Esophagus muscularis mucosa (tissue), 4 donors: ENCODE data around the gene CGRRF1. TPM values are rescaled to one million over a fixed set of nuclear protein-coding genes. Genes with fewer than 3 reads are reported as not detected.

Source experiments
- DNase-seq: peaks from one replicate; pipeline ENCODE4 v3.0.0-alpha.2; 2017; ENCODE audit errors: extremely low spot score
- H3K27ac ChIP-seq, 4 donors: fragments of 200-600 bp; sonication (generic); replicated peaks in 1 of 4; 1 replicate in 3 of 4; 2 replicates in 1 of 4; pipeline ENCODE4 v1.5.1; 2016 to 2019; ENCODE audit warnings: mild to moderate bottlenecking in 1 of 4
- H3K27me3 ChIP-seq, 4 donors: fragments of 200-600 bp; sonication (generic); one replicate each; pipeline versions ENCODE4 v1.5.1 to v1.6.0; 2016 to 2019
- H3K36me3 ChIP-seq, 4 donors: fragments of 200-600 bp; sonication (generic); one replicate each; pipeline ENCODE4 v1.5.1; 2016 to 2019
- H3K4me1 ChIP-seq, 4 donors: fragments of 200-600 bp; sonication (generic); one replicate each; pipeline ENCODE4 v1.5.1; 2016 to 2019
- H3K4me3 ChIP-seq, 4 donors: fragments of 200-600 bp; sonication (generic); 1 replicate in 2 of 4; 2 replicates in 2 of 4; pipeline ENCODE4 v1.5.1; 2016 to 2019; ENCODE audit warnings: mild to moderate bottlenecking in 4 of 4, moderate library complexity in 1 of 4
- H3K9me3 ChIP-seq, 4 donors: fragments of 200-600 bp; sonication (generic); 1 replicate in 3 of 4; 2 replicates in 1 of 4; pipeline ENCODE4 v1.5.1; 2016 to 2019
- CTCF ChIP-seq, 3 experiments: fragments of 200-600 bp in 2 of 3; fragments of 450-650 bp in 1 of 3; sonication (generic) in 2 of 3; IDR thresholded peaks; one replicate each; pipeline ENCODE4 v1.5.1; 2017 to 2019; ENCODE audit warnings: antibody characterized with exemption in 3 of 3, mild to moderate bottlenecking in 2 of 3, moderate library complexity in 1 of 3
- EP300 ChIP-seq: sonication (generic); formaldehyde crosslinking; IDR thresholded peaks from one replicate; pipeline ENCODE4 v1.6.1; 2017; ENCODE audit warnings: antibody characterized with exemption
- POLR2A ChIP-seq: fragments of 450-650 bp; IDR thresholded peaks from one replicate; pipeline ENCODE4 v1.6.1; 2017; ENCODE audit warnings: antibody characterized with exemption, moderate library complexity, mild to moderate bottlenecking, low read depth
- POLR2AphosphoS5 ChIP-seq, 2 donors: sonication (generic); formaldehyde crosslinking; IDR thresholded peaks; one replicate each; pipeline ENCODE4 v1.6.1; 2017; ENCODE audit warnings: antibody characterized with exemption in 2 of 2
- WGBS: methylation state at CpG from one replicate; pipeline ENCODE4 v1.1.5; 2018; 5-methylcytosine and 5-hydroxymethylcytosine counted together
- intact Hi-C: fragments of 100-400 bp; cut with DNase I; formaldehyde crosslinking; loops from one replicate; pipeline ENCODE4 v1.15.1; 2023
- total RNA-seq, 4 donors: library from RNA; depleted of rRNA; stranded (reverse); fragments of >200 nt; gene quantifications; one replicate each; pipeline versions ENCODE4 v1.1.0 to v1.2.1, GENCODE V29; 2016

Gene CGRRF1
- total RNA-seq, 4 donors from 2014 or later, result 10.7 to 28.2 (median 21.8) TPM

GRCh38 chr14:54550514-54550913 is 40.8 kb downstream of the CGRRF1 start:
- Histone ChIP-seq H3K27me3 (no peaks in the 10 kb centered on the region), H3K9me3 (no peaks in the 10 kb centered on the region), H3K4me3 (no peak overlapping the region), H3K36me3 (no peaks in the 10 kb centered on the region), H3K27ac (no peak overlapping the region), H3K4me1 (peaks cover 0 to 8% (median 0%) of the 10 kb centered on the region in 4 donors)
- TF ChIP-seq POLR2AphosphoS5 (IDR thresholded peaks at IDR 0.05), result no peak
- TF ChIP-seq POLR2A, result no peak
- no peak for TF ChIP-seq EP300
- TF ChIP-seq CTCF (IDR thresholded peaks at IDR 0.05), result no peak
- no peak for DNase-seq
- WGBS, result 56% methylated on average over 1 of the region's 1 CpG
- intact Hi-C loops, result no loop called here

GRCh38 chr14:54554401-54554800 is 44.7 kb downstream of the CGRRF1 start:
- peaks cover 0 to 12% (median 0%) of the 10 kb centered on the region in 4 donors for H3K27me3 ChIP-seq
- no peak for TF ChIP-seq POLR2A
- TF ChIP-seq POLR2AphosphoS5 (IDR thresholded peaks at IDR 0.05), result no peak
- no peak for TF ChIP-seq EP300
- TF ChIP-seq CTCF (IDR thresholded peaks at IDR 0.05), result no peak
- H3K4me1 ChIP-seq, result peaks cover 0 to 8% (median 0%) of the 10 kb centered on the region in 4 donors
- WGBS, result 100% methylated on average over 2 of the region's 2 CpGs
- DNase-seq, result no peak
- intact Hi-C loops, result no loop called here
- H3K4me3 ChIP-seq, result no peak overlapping the region
- H3K9me3 ChIP-seq, result no peaks in the 10 kb centered on the region
- H3K27ac ChIP-seq, result no peak overlapping the region
- no peaks in the 10 kb centered on the region for H3K36me3 ChIP-seq

- H3K4me1 ChIP-seq, result peaks cover 0 to 4% (median 0%) of the 10 kb centered on the region in 4 donors
- DNase-seq, result no peak
- H3K4me3 ChIP-seq, result no peak overlapping the region
- H3K36me3 ChIP-seq, result no peaks in the 10 kb centered on the region
- intact Hi-C loops, result no loop called here
- WGBS, result 92% methylated on average over 2 of the region's 2 CpGs
- peaks cover 0 to 12% (median 0%) of the 10 kb centered on the region in 4 donors for H3K27me3 ChIP-seq
- H3K9me3 ChIP-seq, result no peaks in the 10 kb centered on the region
- no peak overlapping the region for H3K27ac ChIP-seq
- TF ChIP-seq POLR2AphosphoS5 (IDR thresholded peaks at IDR 0.05) (no peak), EP300 (no peak), CTCF (IDR thresholded peaks at IDR 0.05) (no peak), POLR2A (no peak)
Observed at GRCh38 chr14:54555651-54556050, 45.9 kb downstream of the CGRRF1 start.

GRCh38 chr14:54556535-54556934 is 46.8 kb downstream of the CGRRF1 start:
- H3K4me3 ChIP-seq, result no peak overlapping the region
- 93% methylated on average over 9 of the region's 9 CpGs for WGBS
- H3K27ac ChIP-seq, result no peak overlapping the region
- no peak for DNase-seq
- no peaks in the 10 kb centered on the region for H3K4me1 ChIP-seq
- TF ChIP-seq EP300, result no peak
- intact Hi-C loops, result no loop called here
- peaks cover 0 to 12% (median 0%) of the 10 kb centered on the region in 4 donors for H3K27me3 ChIP-seq
- H3K9me3 ChIP-seq, result no peaks in the 10 kb centered on the region
- H3K36me3 ChIP-seq, result no peaks in the 10 kb centered on the region

GRCh38 chr14:54562334-54562733 is 52.6 kb downstream of the CGRRF1 start:
- intact Hi-C loops, result loop anchor here (10.0 kb wide), 1 partner anchor 242 kb away; no protein-coding TSS in a partner anchor
- no peak for TF ChIP-seq POLR2A
- TF ChIP-seq POLR2AphosphoS5 (IDR thresholded peaks at IDR 0.05), result no peak
- TF ChIP-seq CTCF (IDR thresholded peaks at IDR 0.05), result no peak
- no peak for TF ChIP-seq EP300
- peaks cover 0 to 5% (median 0%) of the 10 kb centered on the region in 4 donors for H3K27me3 ChIP-seq

More at GRCh38 chr14:54562334-54562733, 52.6 kb downstream of the CGRRF1 start:
- Histone ChIP-seq H3K9me3 (no peaks in the 10 kb centered on the region), H3K4me1 (peaks cover 7 to 13% (median 9%) of the 10 kb centered on the region in 4 donors), H3K36me3 (no peaks in the 10 kb centered on the region), H3K4me3 (no peak overlapping the region), H3K27ac (no peak overlapping the region)
- no peak for DNase-seq
- WGBS, result 52% methylated on average over 5 of the region's 5 CpGs
